ENCODE data around the gene CDX1. TPM values are rescaled to one million over a fixed set of nuclear protein-coding genes. Genes with fewer than 3 reads are reported as not detected.

Gene CDX1
- total RNA-seq, 1 experiment from 2014 or later = 0.22 TPM

- Histone ChIP-seq H3K9ac (ENCODE audit: extremely low read depth, insufficient read length, low read length) (no peak overlapping the region), H2BK12ac (ENCODE audit: insufficient read length, low read depth, low read length) (no peak overlapping the region), H4K5ac (ENCODE audit: insufficient read length, low read depth, low read length) (no peak overlapping the region), H3K56ac (ENCODE audit: insufficient read length, low read depth, low read length) (no peak overlapping the region), H3K79me2 (ENCODE audit: insufficient read depth, low read length) (no peaks in the 10 kb centered on the region), H2BK15ac (ENCODE audit: low read depth, low read length) (no peak overlapping the region), H3K4me1 (ENCODE audit: insufficient read depth, low read length) (no peaks in the 10 kb centered on the region), H3T11ph (ENCODE audit: low read length) (no peak overlapping the region), H3K4ac (ENCODE audit: low read depth, low read length) (no peak overlapping the region), H4K20me1 (ENCODE audit: control insufficient read depth, insufficient read depth, insufficient read length) (no peaks in the 10 kb centered on the region), H3K4me2 (ENCODE audit: insufficient read depth, insufficient read length, low read length) (no peak overlapping the region), H4K91ac (ENCODE audit: insufficient read length, low read depth, low read length) (no peak overlapping the region), H3K23ac (ENCODE audit: insufficient read length, low read depth, low read length) (no peak overlapping the region), H3K18ac (ENCODE audit: insufficient read length, low read depth, low read length) (no peak overlapping the region), H2AK5ac (ENCODE audit: insufficient read length, low read length) (no peak overlapping the region), H3K23me2 (ENCODE audit: insufficient read length, low read depth, low read length, poor library complexity, severe bottlenecking) (no peaks in the 10 kb centered on the region), H2BK20ac (ENCODE audit: low read depth, low read length, poor library complexity, severe bottlenecking) (no peak overlapping the region), H2AFZ (ENCODE audit: low read length) (no peak overlapping the region), H2BK120ac (ENCODE audit: low read depth, low read length, poor library complexity, severe bottlenecking) (no peak overlapping the region), H3K14ac (ENCODE audit: insufficient read depth, low read length) (no peak overlapping the region), H3K27ac (ENCODE audit: insufficient read length, low read depth, low read length) (no peak overlapping the region), H3K27me3 (ENCODE audit: insufficient read depth, low read length) (peaks cover 3% of the 10 kb centered on the region; the same call in 1 of the 2 replicates), H2BK5ac (ENCODE audit: insufficient read length, low read length) (no peak overlapping the region), H3K9me3 (ENCODE audit: control insufficient read depth, low read depth, low read length) (no peaks in the 10 kb centered on the region), H4K8ac (replicated peaks; ENCODE audit: insufficient read length, low read depth, low read length) (no peak overlapping the region), H3K79me1 (ENCODE audit: insufficient read depth, low read depth, low read length, poor library complexity, severe bottlenecking) (no peaks in the 10 kb centered on the region)
- TF ChIP-seq CTCF (conservative IDR thresholded peaks at IDR 0.05) = no peak
- no CpG with 5 or more reads among the region's 1 CpG for WGBS (ENCODE audit: extremely low coverage, insufficient read length, low lambda C conversion rate)
- Mint-ChIP-seq H3K4me3 (no peak overlapping the region), H3K9me3 (no peaks in the 10 kb centered on the region; a peak in 1 of 5 replicates), H3K27me3 (ENCODE audit: low read depth) (peaks cover 79% of the 10 kb centered on the region), H3K4me1 (no peaks in the 10 kb centered on the region; a peak in 1 of 4 replicates), H3K27ac (no peak overlapping the region), H3K36me3 (ENCODE audit: insufficient read depth in 1 of 3, low read depth in 3 of 3) (no peaks in the 10 kb centered on the region)
- no peak for DNase-seq
These were observed 30.9 kb downstream of the CDX1 start for GRCh38 chr5:150197476-150197875.

Data from H9 (cell line).